ES-I3 (cell line): ENCODE measurements around the gene SPP2.

Source experiments
- H3K36me3 ChIP-seq: 2 replicates; pipeline ENCODE4 v1.6.1; 2013; ENCODE audit warnings: mild to moderate bottlenecking, low read length, control low read depth, moderate library complexity; ENCODE audit not compliant: insufficient read depth
- H3K4me1 ChIP-seq: 2 replicates; pipeline ENCODE4 v1.6.1; 2013; ENCODE audit warnings: mild to moderate bottlenecking, control low read depth, low read length; ENCODE audit not compliant: insufficient read depth
- H3K9ac ChIP-seq: 2 replicates; pipeline ENCODE4 v1.6.1; 2013; ENCODE audit warnings: low read depth, mild to moderate bottlenecking, low read length, moderate library complexity
- H3K9me3 ChIP-seq: 2 replicates; pipeline ENCODE4 v1.6.1; 2013; ENCODE audit warnings: mild to moderate bottlenecking, low read length, moderate library complexity; ENCODE audit not compliant: control insufficient read depth, insufficient read depth

The SPP2 gene

GRCh38 chr2:234050455-234051135 lies at the start of gene SPP2:
SPP2 (plus strand) TSS chr2:234050702; CDS start chr2:234050787, 85 bp downstream.
- Histone ChIP-seq H3K9ac (no peak within 1 kb of the TSS), H3K4me1 (no peaks in the 10 kb centered on the region), H3K9me3 (no peaks in the 10 kb centered on the region), H3K36me3 (no peaks in the 10 kb centered on the region)

GRCh38 chr2:234001380-234002160 lies 48.9 kb upstream of the SPP2 start:
- no peaks in the 10 kb centered on the region for H3K9me3 ChIP-seq

GRCh38 chr2:234002281-234002680 lies 48.2 kb upstream of the SPP2 start:
- peaks cover 14% of the 10 kb centered on the region for H3K4me1 ChIP-seq
- H3K36me3 ChIP-seq, result no peaks in the 10 kb centered on the region; the same call in 1 of the 2 replicates
- H3K9ac ChIP-seq, result no peak overlapping the region
- no peaks in the 10 kb centered on the region for H3K9me3 ChIP-seq

More at GRCh38 chr2:234001380-234002160, 48.9 kb upstream of the SPP2 start:
- H3K9ac ChIP-seq, result no peak overlapping the region
- no peaks in the 10 kb centered on the region; the same call in 1 of the 2 replicates for H3K36me3 ChIP-seq
- H3K4me1 ChIP-seq, result peaks cover 14% of the 10 kb centered on the region

GRCh38 chr2:234003972-234004617 lies 46.4 kb upstream of the SPP2 start:
- H3K9me3 ChIP-seq, result no peaks in the 10 kb centered on the region
- no peak overlapping the region for H3K9ac ChIP-seq
- peaks cover 13% of the 10 kb centered on the region for H3K4me1 ChIP-seq
- no peaks in the 10 kb centered on the region for H3K36me3 ChIP-seq

- Histone ChIP-seq H3K9me3 (no peaks in the 10 kb centered on the region), H3K4me1 (peaks cover 9% of the 10 kb centered on the region; the same call in 1 of the 2 replicates), H3K9ac (no peak overlapping the region), H3K36me3 (no peaks in the 10 kb centered on the region)
Measured at GRCh38 chr2:234005126-234005525, 45.4 kb upstream of the SPP2 start.

- H3K4me1 ChIP-seq, result peaks cover 9% of the 10 kb centered on the region; the same call in 1 of the 2 replicates
- H3K36me3 ChIP-seq, result no peaks in the 10 kb centered on the region
- H3K9me3 ChIP-seq, result no peaks in the 10 kb centered on the region
- no peak overlapping the region for H3K9ac ChIP-seq
Measured at GRCh38 chr2:234006501-234006900, 44.0 kb upstream of the SPP2 start.

GRCh38 chr2:234014427-234014826 lies 36.1 kb upstream of the SPP2 start:
- Histone ChIP-seq H3K9ac (no peak overlapping the region), H3K9me3 (no peaks in the 10 kb centered on the region), H3K4me1 (no peaks in the 10 kb centered on the region), H3K36me3 (no peaks in the 10 kb centered on the region)

GRCh38 chr2:234015861-234016260 lies 34.6 kb upstream of the SPP2 start:
- no peaks in the 10 kb centered on the region for H3K9me3 ChIP-seq
- no peak overlapping the region for H3K9ac ChIP-seq
- H3K4me1 ChIP-seq, result no peaks in the 10 kb centered on the region
- no peaks in the 10 kb centered on the region for H3K36me3 ChIP-seq

GRCh38 chr2:234019896-234020295 lies 30.6 kb upstream of the SPP2 start:
- no peaks in the 10 kb centered on the region for H3K4me1 ChIP-seq
- no peak overlapping the region for H3K9ac ChIP-seq
- H3K36me3 ChIP-seq, result no peaks in the 10 kb centered on the region
- H3K9me3 ChIP-seq, result no peaks in the 10 kb centered on the region

- Histone ChIP-seq H3K9ac (no peak overlapping the region), H3K9me3 (no peaks in the 10 kb centered on the region), H3K4me1 (no peaks in the 10 kb centered on the region), H3K36me3 (no peaks in the 10 kb centered on the region)
Measured at GRCh38 chr2:234020332-234020731, 30.2 kb upstream of the SPP2 start.

GRCh38 chr2:234022424-234022823 lies 28.1 kb upstream of the SPP2 start:
- Histone ChIP-seq H3K4me1 (no peaks in the 10 kb centered on the region), H3K9ac (no peak overlapping the region), H3K36me3 (no peaks in the 10 kb centered on the region), H3K9me3 (no peaks in the 10 kb centered on the region)

- Histone ChIP-seq H3K4me1 (no peaks in the 10 kb centered on the region), H3K9ac (no peak overlapping the region), H3K36me3 (no peaks in the 10 kb centered on the region), H3K9me3 (no peaks in the 10 kb centered on the region)
Measured at GRCh38 chr2:234024304-234024703, 26.2 kb upstream of the SPP2 start.

GRCh38 chr2:234025466-234025865 lies 25.0 kb upstream of the SPP2 start:
- Histone ChIP-seq H3K4me1 (no peaks in the 10 kb centered on the region), H3K9ac (no peak overlapping the region), H3K36me3 (no peaks in the 10 kb centered on the region), H3K9me3 (no peaks in the 10 kb centered on the region)

- Histone ChIP-seq H3K36me3 (no peaks in the 10 kb centered on the region), H3K4me1 (no peaks in the 10 kb centered on the region), H3K9me3 (no peaks in the 10 kb centered on the region), H3K9ac (no peak overlapping the region)
Measured at GRCh38 chr2:234025891-234026401, 24.6 kb upstream of the SPP2 start.
